Adrenal gland (tissue), 12 donors: ENCODE data around the gene BATF. TPM values are rescaled to one million over a fixed set of nuclear protein-coding genes. Genes with fewer than 3 reads are reported as not detected.
A peak's percentile ranks its signal among the peaks of the same experiment; 100 is the strongest.

Experiments used
- DNase-seq, 7 donors: peaks; one replicate each; pipeline ENCODE4 v3.0.0-alpha.2; 2019 to 2020
- H3K27ac ChIP-seq, 5 donors: fragments of 200-600 bp; sonication (generic) in 4 of 5; 1 replicate in 3 of 5; 2 replicates in 2 of 5; pipeline versions ENCODE4 v1.5.1 to v1.8.0; 2016 to 2020; ENCODE audit warnings: mild to moderate bottlenecking in 1 of 5
- H3K27me3 ChIP-seq: fragments of 200-600 bp; 2 replicates; pipeline ENCODE4 v1.8.0; 2021
- H3K36me3 ChIP-seq, 2 donors: fragments of 200-600 bp; replicated peaks in 1 of 2; 1 replicate in 1 of 2; 2 replicates in 1 of 2; pipeline versions ENCODE4 v1.5.1 to v1.8.0; 2018 to 2022
- H3K4me1 ChIP-seq, 2 donors: fragments of 200-600 bp; replicated peaks in 1 of 2; 1 replicate in 1 of 2; 2 replicates in 1 of 2; pipeline versions ENCODE4 v1.5.1 to v1.8.0; 2018 to 2021
- H3K4me3 ChIP-seq, 4 donors: fragments of 200-600 bp; sonication (generic) in 3 of 4; one replicate each; pipeline ENCODE4 v1.5.1; 2016 to 2018
- H3K9me3 ChIP-seq, 3 donors: fragments of 200-600 bp; sonication (generic) in 1 of 3; replicated peaks in 1 of 3; 1 replicate in 2 of 3; 2 replicates in 1 of 3; pipeline versions ENCODE4 v1.5.1 to v1.8.0; 2016 to 2021
- CTCF ChIP-seq, 6 experiments: fragments of 450-650 bp in 4 of 6; fragments of 200-600 bp in 2 of 6; sonication (generic) in 1 of 6; IDR thresholded peaks; 1 replicate in 5 of 6; 2 replicates in 1 of 6; pipeline versions ENCODE4 v1.5.1 to v1.8.0; 2016 to 2021; ENCODE audit warnings: antibody characterized with exemption in 6 of 6, mild to moderate bottlenecking in 2 of 6, moderate library complexity in 1 of 6
- POLR2A ChIP-seq, 2 donors: fragments of 450-650 bp; IDR thresholded peaks; one replicate each; pipeline ENCODE4 v1.6.1; 2017; ENCODE audit warnings: antibody characterized with exemption in 2 of 2, mild to moderate bottlenecking in 2 of 2, moderate library complexity in 1 of 2
- WGBS, 4 donors: extraction: QIAGEN DNeasy Blood & Tissue Kit in 2 of 4; methylation state at CpG; one replicate each; pipeline versions ENCODE4 v1.1.5 to v1.1.7; 2013 to 2017; 5-methylcytosine and 5-hydroxymethylcytosine counted together
- intact Hi-C, 2 donors: fragments of 100-400 bp; cut with DNase I; formaldehyde crosslinking; loops; one replicate each; pipeline versions ENCODE4 v1.14.1 to v1.15.0; 2022 to 2023
- polyA plus RNA-seq, 3 donors: library from polyadenylated mRNA; stranded (reverse); fragments of 200-250 nt in 2 of 3; fragments of 350-450 nt in 1 of 3; fragmentation: Illumina TruSeq in 1 of 3; extraction: RNeasy Lipid Tissue Mini Kit (QIAGEN cat#74804) in 1 of 3; gene quantifications; one replicate each; pipeline ENCODE4 v1.2.3, GENCODE V29; 2013 to 2014
- total RNA-seq, 9 donors: library from RNA; depleted of rRNA in 4 of 9; stranded (reverse); fragments of >200 nt in 4 of 9; fragments of 120-200 nt in 1 of 9; fragmentation: NEBNext Ultra II Directional in 1 of 9; extraction: Animal tissue kit (Norgen Biotek cat#: 25700) in 1 of 9; gene quantifications; one replicate each; pipeline versions ENCODE4 v1.1.0 to v1.2.4, GENCODE V29; 2013 to 2023
- donor health status: healthy with polysubstance abuse.
- donor health status: Bipolar disorder and iron deficiency.
- donor health status: DM: yes; HTN: yes; CAD: no.
- donor health status: DM: no; HTN: no; CAD: no.
- donor health status: DM: no; HTN: no; CAD: no.
- donor health status: DM: yes; HTN: yes; CAD: no.

The BATF gene
- total and polyA plus RNA-seq, 12 donors = 0.64 to 11.4 (median 2.8) TPM

DNA sequence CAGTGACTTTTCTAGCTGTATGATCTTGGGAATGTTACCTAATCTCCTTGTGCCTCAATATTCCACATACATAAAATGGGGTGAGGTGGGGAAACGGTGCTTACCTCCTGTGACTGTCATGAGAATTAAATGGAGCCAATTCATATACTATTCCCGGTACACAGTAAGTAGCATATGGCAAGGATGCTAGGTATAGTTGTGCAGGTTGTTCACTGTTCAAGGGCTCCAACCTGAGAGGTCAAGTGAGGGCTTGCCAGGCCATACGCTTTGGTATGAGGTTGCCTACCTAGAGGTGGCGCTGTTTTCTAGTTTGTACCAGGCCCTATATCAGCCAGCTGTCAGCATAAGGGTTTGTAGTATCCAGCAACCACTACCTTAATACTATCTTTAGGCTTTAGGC, 3.6 kb upstream of the BATF start:
- no peaks in the 10 kb centered on the region for H3K9me3 ChIP-seq
- H3K27me3 ChIP-seq = no peaks in the 10 kb centered on the region
- no peak overlapping the region for H3K4me3 ChIP-seq
- WGBS, 4 donors = 63 to 78% (median 69%) methylated on average over 4 of the region's 4 CpGs
- peaks cover 0 to under 1% of the 10 kb centered on the region in 2 donors for H3K4me1 ChIP-seq
- TF ChIP-seq POLR2A (IDR thresholded peaks at IDR 0.05) = no peak
- TF ChIP-seq CTCF (IDR thresholded peaks at IDR 0.05) = peak in 5 of 6 experiments; percentile 11 to 40 (median 35)
- H3K36me3 ChIP-seq = no peaks in the 10 kb centered on the region
- DNase-seq = peak in 1 of 7 donors; percentile 53
- intact Hi-C loops = no loop called here
- no peak overlapping the region for H3K27ac ChIP-seq

- no peak overlapping the region for H3K4me3 ChIP-seq
- H3K4me1 ChIP-seq = peaks cover 0 to 4% of the 10 kb centered on the region in 2 donors
- TF ChIP-seq CTCF (IDR thresholded peaks at IDR 0.05) (no peak), POLR2A (IDR thresholded peaks at IDR 0.05) (no peak)
- WGBS, 4 donors = 91 to 95% (median 93%) methylated on average over 4 of the region's 4 CpGs
- intact Hi-C loops = no loop called here
- H3K9me3 ChIP-seq = no peaks in the 10 kb centered on the region
- no peaks in the 10 kb centered on the region for H3K27me3 ChIP-seq
- H3K36me3 ChIP-seq = no peaks in the 10 kb centered on the region
- H3K27ac ChIP-seq = no peak overlapping the region
- no peak for DNase-seq
Observed at GRCh38 chr14:75519394-75519793, 2.9 kb upstream of the BATF start.

DNA sequence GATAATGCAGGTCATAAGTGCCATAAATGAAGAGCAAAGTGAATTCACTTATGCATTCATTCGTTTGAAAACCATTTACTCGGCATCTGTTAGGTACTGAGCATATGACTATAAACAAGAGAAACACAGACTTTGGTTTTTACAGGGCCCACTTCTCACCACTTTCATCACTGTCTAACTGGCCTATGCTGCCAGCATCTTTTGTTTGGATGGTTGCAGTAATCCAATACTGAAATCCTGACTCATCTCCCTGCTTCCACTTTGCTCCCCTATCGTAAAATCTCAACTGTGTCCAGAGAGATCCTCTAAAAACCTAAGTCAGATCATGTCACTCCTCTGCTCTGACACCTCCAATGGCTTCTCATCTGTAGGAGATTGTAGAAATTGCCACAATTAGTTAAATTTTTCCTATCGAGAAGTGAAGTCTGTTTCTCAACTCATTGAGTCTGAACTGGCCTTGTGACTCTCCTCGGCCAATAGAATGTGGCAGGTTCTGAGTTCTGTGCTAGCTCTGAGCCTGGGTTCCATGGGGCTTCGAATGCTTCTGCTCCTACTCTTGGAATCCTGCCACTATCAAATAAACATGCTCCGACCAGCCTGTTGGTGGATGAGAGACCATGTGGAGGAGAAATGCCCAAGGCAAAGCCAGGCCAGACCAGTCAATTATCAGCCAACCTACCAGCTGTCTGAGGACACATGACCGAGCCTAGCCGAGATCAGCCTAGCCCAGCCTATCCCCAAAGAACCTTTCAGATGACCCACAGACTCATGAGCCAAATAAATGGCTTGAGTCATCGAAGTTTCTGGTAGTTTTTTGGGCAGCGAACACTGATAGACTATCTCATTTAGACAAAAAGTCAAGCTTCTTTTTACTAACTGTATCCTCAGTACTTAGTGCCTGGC, 2.2 kb upstream of the BATF start:
- Histone ChIP-seq H3K36me3 (no peaks in the 10 kb centered on the region), H3K27me3 (no peaks in the 10 kb centered on the region), H3K27ac (no peak overlapping the region), H3K9me3 (no peaks in the 10 kb centered on the region), H3K4me3 (no peak overlapping the region), H3K4me1 (peaks cover 0 to 4% of the 10 kb centered on the region in 2 donors)
- intact Hi-C loops = no loop called here
- no peak for DNase-seq
- 91 to 97% (median 92%) methylated on average over 11 of the region's 11 CpGs for WGBS, 4 donors
- TF ChIP-seq POLR2A (IDR thresholded peaks at IDR 0.05) (no peak), CTCF (IDR thresholded peaks at IDR 0.05) (no peak)

DNA sequence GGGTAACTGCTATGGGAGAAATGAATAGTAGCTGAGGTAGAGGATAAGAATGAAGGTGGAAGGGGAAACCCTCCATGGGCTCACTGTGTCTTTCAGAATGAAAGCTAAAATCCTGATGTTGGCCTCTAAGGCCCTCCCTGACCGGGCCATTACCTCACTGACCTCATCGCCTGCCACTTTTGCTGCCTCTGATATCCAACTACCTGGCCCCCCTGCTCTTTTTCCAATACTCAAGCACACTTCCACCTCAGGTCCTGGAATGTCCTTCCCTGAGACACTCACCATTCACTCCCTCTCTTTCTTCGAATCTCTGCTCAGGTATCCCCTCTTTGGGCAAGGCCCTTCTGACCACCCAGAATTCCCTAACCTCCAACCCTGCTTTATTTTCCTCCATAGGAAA, 1.4 kb upstream of the BATF start:
- Histone ChIP-seq H3K27ac (no peak overlapping the region), H3K27me3 (no peaks in the 10 kb centered on the region), H3K36me3 (no peaks in the 10 kb centered on the region), H3K4me3 (no peak overlapping the region), H3K9me3 (no peaks in the 10 kb centered on the region), H3K4me1 (peaks cover 0 to 4% of the 10 kb centered on the region in 2 donors)
- DNase-seq = no peak
- intact Hi-C loops = no loop called here
- TF ChIP-seq POLR2A (IDR thresholded peaks at IDR 0.05) (no peak), CTCF (IDR thresholded peaks at IDR 0.05) (no peak)
- 93 to 97% (median 96%) methylated on average over 3 of the region's 3 CpGs for WGBS, 4 donors
